SIG-M5 treated with dmso at 0.1 percent for 504 hours (cell line): ENCODE measurements around the gene ANXA2.
"Not testable (repeated sequence)": the region's sequence is repeated elsewhere in the genome, so short reads cannot be mapped to it uniquely, and the experiment has no call there.

Experiments
- DNase-seq: peaks from one replicate; lab custom pipeline; 2025; ENCODE audit not compliant: unreplicated experiment; lab: John Stamatoyannopoulos, UW

Gene ANXA2

GRCh38 chr15:60346077-60346476, 51.7 kb downstream of the ANXA2 start:
- DNase-seq: no peak

- DNase-seq: no peak
Observed at GRCh38 chr15:60345598-60345997, 52.2 kb downstream of the ANXA2 start.

- no peak for DNase-seq
Observed at GRCh38 chr15:60344987-60345386, 52.8 kb downstream of the ANXA2 start.

- no peak for DNase-seq
Observed at GRCh38 chr15:60344461-60344860, 53.3 kb downstream of the ANXA2 start.

GRCh38 chr15:60343221-60343970, 54.4 kb downstream of the ANXA2 start:
- no peak for DNase-seq

- DNase-seq: no peak
Observed at GRCh38 chr15:60340207-60340921, 57.4 kb downstream of the ANXA2 start.

GRCh38 chr15:60339236-60339635, 58.5 kb downstream of the ANXA2 start:
- DNase-seq: no peak

- DNase-seq: no peak
Observed at GRCh38 chr15:60338810-60339209, 59.0 kb downstream of the ANXA2 start.

GRCh38 chr15:60337076-60337475, 60.7 kb downstream of the ANXA2 start:
- DNase-seq: no peak

GRCh38 chr15:60335296-60335695, 62.5 kb downstream of the ANXA2 start:
- not testable (repeated sequence) for DNase-seq

GRCh38 chr15:60328852-60329443, 68.8 kb downstream of the ANXA2 start:
- DNase-seq: no peak

- DNase-seq: peak; percentile 42
Observed at GRCh38 chr15:60326824-60327654, 70.7 kb downstream of the ANXA2 start.

- no peak for DNase-seq
Observed at GRCh38 chr15:60326343-60326742, 71.4 kb downstream of the ANXA2 start.

- DNase-seq: no peak
Observed at GRCh38 chr15:60325905-60326304, 71.9 kb downstream of the ANXA2 start.

GRCh38 chr15:60324706-60325438, 72.9 kb downstream of the ANXA2 start:
- no peak for DNase-seq

GRCh38 chr15:60323322-60323721, 74.5 kb downstream of the ANXA2 start:
- no peak for DNase-seq

GRCh38 chr15:60320365-60320764, 77.4 kb downstream of the ANXA2 start:
- DNase-seq: no peak

GRCh38 chr15:60318216-60318867, 79.4 kb downstream of the ANXA2 start:
- no peak for DNase-seq

GRCh38 chr15:60316961-60317360, 80.8 kb downstream of the ANXA2 start:
- no peak for DNase-seq

GRCh38 chr15:60315878-60316277, 81.9 kb downstream of the ANXA2 start:
- no peak for DNase-seq
